Right atrium auricular region (tissue), 2 donors: ENCODE results near the gene MRPL3. TPM values are rescaled to one million over a fixed set of nuclear protein-coding genes. Genes with fewer than 3 reads are reported as not detected.

Experiments used
- DNase-seq: peaks from one replicate; pipeline ENCODE4 v3.0.0-alpha.2; 2019; ENCODE audit warnings: low spot score
- H3K27ac ChIP-seq, 2 donors: fragments of 200-600 bp; sonication (generic); 1 replicate in 1 of 2; 2 replicates in 1 of 2; pipeline ENCODE4 v1.5.1; 2016 to 2019
- H3K27me3 ChIP-seq, 2 donors: fragments of 200-600 bp; sonication (generic); one replicate each; pipeline versions ENCODE4 v1.5.1 to v1.6.0; 2017 to 2019
- H3K36me3 ChIP-seq: fragments of 200-600 bp; sonication (generic); one replicate; pipeline ENCODE4 v1.5.1; 2016
- H3K4me1 ChIP-seq, 2 donors: fragments of 200-600 bp; sonication (generic); one replicate each; pipeline versions ENCODE4 v1.5.1 to v1.6.0; 2017 to 2019
- H3K4me3 ChIP-seq, 2 donors: fragments of 200-600 bp; sonication (generic); 1 replicate in 1 of 2; 2 replicates in 1 of 2; pipeline ENCODE4 v1.5.1; 2017 to 2019; ENCODE audit warnings: mild to moderate bottlenecking in 1 of 2, moderate library complexity in 1 of 2
- H3K9me3 ChIP-seq, 2 donors: fragments of 200-600 bp; sonication (generic); one replicate each; pipeline ENCODE4 v1.5.1; 2019
- CTCF ChIP-seq, 2 donors: fragments of 200-600 bp; sonication (generic); IDR thresholded peaks; one replicate each; pipeline ENCODE4 v1.5.1; 2019; ENCODE audit warnings: antibody characterized with exemption in 2 of 2
- total RNA-seq, 2 donors: library from RNA; depleted of rRNA; stranded (reverse); fragments of >200 nt; gene quantifications; one replicate each; pipeline ENCODE4 v1.1.0, GENCODE V29; 2016

Gene MRPL3
- total RNA-seq, 2 donors from 2014 or later: 55.1 to 69.3 TPM

GRCh38 chr3:131538968-131539367 lies 36.2 kb upstream of the MRPL3 start:
- TF ChIP-seq CTCF (IDR thresholded peaks at IDR 0.05): no peak

GRCh38 chr3:131537531-131537930 lies 34.8 kb upstream of the MRPL3 start:
- Histone ChIP-seq H3K27ac (no peak overlapping the region), H3K36me3 (no peaks in the 10 kb centered on the region), H3K9me3 (no peaks in the 10 kb centered on the region), H3K27me3 (no peaks in the 10 kb centered on the region), H3K4me1 (no peaks in the 10 kb centered on the region), H3K4me3 (no peak overlapping the region)
- TF ChIP-seq CTCF (IDR thresholded peaks at IDR 0.05): no peak
- DNase-seq: no peak

More at GRCh38 chr3:131538968-131539367, 36.2 kb upstream of the MRPL3 start:
- H3K36me3 ChIP-seq: no peaks in the 10 kb centered on the region
- H3K9me3 ChIP-seq: no peaks in the 10 kb centered on the region
- no peak overlapping the region for H3K27ac ChIP-seq
- H3K27me3 ChIP-seq: no peaks in the 10 kb centered on the region
- DNase-seq: no peak
- no peak overlapping the region for H3K4me3 ChIP-seq
- H3K4me1 ChIP-seq: peaks cover 0 to 6% of the 10 kb centered on the region in 2 donors

GRCh38 chr3:131535596-131535995 lies 32.8 kb upstream of the MRPL3 start:
- no peaks in the 10 kb centered on the region for H3K9me3 ChIP-seq
- H3K27ac ChIP-seq: no peak overlapping the region
- no peak for TF ChIP-seq CTCF (IDR thresholded peaks at IDR 0.05)
- no peak overlapping the region for H3K4me3 ChIP-seq
- H3K4me1 ChIP-seq: no peaks in the 10 kb centered on the region
- no peaks in the 10 kb centered on the region for H3K36me3 ChIP-seq
- H3K27me3 ChIP-seq: no peaks in the 10 kb centered on the region
- DNase-seq: no peak

GRCh38 chr3:131535131-131535530 lies 32.4 kb upstream of the MRPL3 start:
- no peak for DNase-seq
- no peak overlapping the region for H3K27ac ChIP-seq
- H3K27me3 ChIP-seq: no peaks in the 10 kb centered on the region
- H3K9me3 ChIP-seq: no peaks in the 10 kb centered on the region
- no peak for TF ChIP-seq CTCF (IDR thresholded peaks at IDR 0.05)
- H3K4me1 ChIP-seq: no peaks in the 10 kb centered on the region
- H3K36me3 ChIP-seq: no peaks in the 10 kb centered on the region
- no peak overlapping the region for H3K4me3 ChIP-seq

- no peak for TF ChIP-seq CTCF (IDR thresholded peaks at IDR 0.05)
- no peak overlapping the region for H3K4me3 ChIP-seq
- H3K36me3 ChIP-seq: no peaks in the 10 kb centered on the region
- H3K4me1 ChIP-seq: no peaks in the 10 kb centered on the region
- no peak for DNase-seq
- H3K9me3 ChIP-seq: no peaks in the 10 kb centered on the region
- H3K27me3 ChIP-seq: no peaks in the 10 kb centered on the region
- no peak overlapping the region for H3K27ac ChIP-seq
Measured at GRCh38 chr3:131532645-131533044, 29.9 kb upstream of the MRPL3 start.

GRCh38 chr3:131530843-131531242 lies 28.1 kb upstream of the MRPL3 start:
- TF ChIP-seq CTCF (IDR thresholded peaks at IDR 0.05): no peak
- no peak overlapping the region for H3K4me3 ChIP-seq
- DNase-seq: no peak
- no peaks in the 10 kb centered on the region for H3K9me3 ChIP-seq
- no peaks in the 10 kb centered on the region for H3K27me3 ChIP-seq
- H3K36me3 ChIP-seq: no peaks in the 10 kb centered on the region
- H3K4me1 ChIP-seq: no peaks in the 10 kb centered on the region
- no peak overlapping the region for H3K27ac ChIP-seq
